Neuronal stem cell (in vitro differentiated cells): ENCODE data around the gene DIDO1.
A peak's percentile ranks its signal among the peaks of the same experiment; 100 is the strongest.

ENCODE experiments used
- DNase-seq: peaks from one replicate; pipeline ENCODE4 v3.0.0-alpha.2; 2013; ENCODE audit warnings: low spot score
- H2AFZ ChIP-seq: one replicate; pipeline ENCODE4 v1.6.1; 2013; ENCODE audit warnings: mild to moderate bottlenecking, low read length, inconsistent platforms
- H2AK5ac ChIP-seq: 2 replicates; pipeline ENCODE4 v1.6.1; 2013; ENCODE audit warnings: low read depth, mild to moderate bottlenecking, inconsistent platforms, low read length, moderate library complexity, mixed read lengths
- H2BK120ac ChIP-seq: 2 replicates; pipeline ENCODE4 v1.6.1; 2013; ENCODE audit warnings: low read depth, mild to moderate bottlenecking, inconsistent platforms, low read length, moderate library complexity, mixed read lengths
- H2BK12ac ChIP-seq: one replicate; pipeline ENCODE4 v1.6.1; 2013; ENCODE audit warnings: low read length, inconsistent platforms
- H2BK15ac ChIP-seq: 2 replicates; pipeline ENCODE4 v1.6.1; 2013; ENCODE audit warnings: mild to moderate bottlenecking, low read length, inconsistent platforms, mixed read lengths
- H2BK5ac ChIP-seq: one replicate; pipeline ENCODE4 v1.6.1; 2013; ENCODE audit warnings: inconsistent platforms, mild to moderate bottlenecking, low read length, moderate library complexity
- H3K14ac ChIP-seq: one replicate; pipeline ENCODE4 v1.6.1; 2013; ENCODE audit warnings: low read length, inconsistent platforms
- H3K18ac ChIP-seq: 2 replicates; pipeline ENCODE4 v1.6.1; 2013; ENCODE audit warnings: low read length, inconsistent platforms
- H3K23ac ChIP-seq: 2 replicates; pipeline ENCODE4 v1.6.1; 2013; ENCODE audit warnings: low read depth, mild to moderate bottlenecking, mixed read lengths, low read length, inconsistent platforms; ENCODE audit not compliant: poor library complexity
- H3K27ac ChIP-seq: replicated peaks from 3 replicates; pipeline ENCODE4 v1.5.1; 2013; ENCODE audit warnings: low read length, inconsistent platforms
- H3K27me3 ChIP-seq, 3 experiments: 2 replicates each; pipeline ENCODE4 v1.6.1; 2013; ENCODE audit warnings: low read length in 3 of 3, mild to moderate bottlenecking in 2 of 3, inconsistent platforms in 1 of 3, low read depth in 1 of 3, mixed read lengths in 1 of 3, moderate library complexity in 1 of 3; ENCODE audit not compliant: control insufficient read depth in 3 of 3, insufficient read depth in 3 of 3
- H3K36me3 ChIP-seq, 2 donors: replicated peaks in 1 of 2; 2 replicates each; pipeline ENCODE4 v1.6.1; 2013; ENCODE audit warnings: low read length in 2 of 2; ENCODE audit not compliant: control insufficient read depth in 2 of 2, insufficient read depth in 2 of 2
- H3K4ac ChIP-seq: 2 replicates; pipeline ENCODE4 v1.6.1; 2013; ENCODE audit warnings: inconsistent platforms, mild to moderate bottlenecking, low read length, moderate library complexity
- H3K4me1 ChIP-seq, 2 donors: 1 replicate in 1 of 2; 2 replicates in 1 of 2; pipeline ENCODE4 v1.6.1; 2013; ENCODE audit warnings: low read length in 2 of 2, low read depth in 1 of 2; ENCODE audit not compliant: control insufficient read depth in 2 of 2, insufficient read depth in 1 of 2
- H3K4me2 ChIP-seq: one replicate; pipeline ENCODE4 v1.6.1; 2013; ENCODE audit warnings: mild to moderate bottlenecking, low read length, inconsistent platforms; ENCODE audit not compliant: insufficient read depth, poor library complexity, severe bottlenecking
- H3K4me3 ChIP-seq, 2 donors: 2 replicates each; pipeline ENCODE4 v1.5.1; 2013; ENCODE audit warnings: low read length in 2 of 2, mild to moderate bottlenecking in 2 of 2, inconsistent platforms in 1 of 2, moderate library complexity in 1 of 2
- H3K79me1 ChIP-seq: one replicate; pipeline ENCODE4 v1.6.1; 2013; ENCODE audit warnings: low read depth, mild to moderate bottlenecking, inconsistent platforms, low read length, moderate library complexity
- H3K9ac ChIP-seq: one replicate; pipeline ENCODE4 v1.6.1; 2013; ENCODE audit warnings: mild to moderate bottlenecking, low read depth, low read length, inconsistent platforms; ENCODE audit not compliant: poor library complexity
- H3K9me3 ChIP-seq, 2 donors: replicated peaks in 1 of 2; 2 replicates each; pipeline versions ENCODE3 to v1.6.1; 2013; ENCODE audit warnings: low read length in 2 of 2, mild to moderate bottlenecking in 2 of 2, inconsistent platforms in 1 of 2, low read depth in 1 of 2, mixed read lengths in 1 of 2, moderate library complexity in 1 of 2; ENCODE audit not compliant: control insufficient read depth in 2 of 2, insufficient read depth in 1 of 2
- H4K8ac ChIP-seq: one replicate; pipeline ENCODE4 v1.6.1; 2013; ENCODE audit warnings: low read depth, mild to moderate bottlenecking, inconsistent platforms, low read length, moderate library complexity
- H4K91ac ChIP-seq: one replicate; pipeline ENCODE4 v1.6.1; 2013; ENCODE audit warnings: low read length, low read depth, mild to moderate bottlenecking, inconsistent platforms; ENCODE audit not compliant: poor library complexity
- WGBS, 2 donors: extraction: QIAGEN DNeasy Blood & Tissue Kit; methylation state at CpG; one replicate each; pipeline ENCODE4 v1.1.7; 2013; ENCODE audit warnings: missing lambda C conversion rate in 2 of 2, mixed read lengths in 1 of 2; ENCODE audit not compliant: insufficient read length in 2 of 2, insufficient replicate concordance in 1 of 2; ENCODE audit errors: extremely low coverage in 2 of 2; 5-methylcytosine and 5-hydroxymethylcytosine counted together

Gene DIDO1

GRCh38 chr20:62940875-62941274 lies 14.6 kb upstream of the DIDO1 start:
- no peak overlapping the region for H3K9ac ChIP-seq
- H2BK12ac ChIP-seq: no peak overlapping the region
- no peak overlapping the region for H3K4me3 ChIP-seq
- H3K14ac ChIP-seq: no peak overlapping the region
- peaks cover 0 to 2% of the 10 kb centered on the region in 2 donors for H3K9me3 ChIP-seq
- no peak overlapping the region for H2BK5ac ChIP-seq
- no peak for DNase-seq
- no peak overlapping the region for H4K8ac ChIP-seq
- peaks cover 4% of the 10 kb centered on the region for H3K79me1 ChIP-seq
- no peak overlapping the region for H3K4me2 ChIP-seq
- no peak overlapping the region for H2BK15ac ChIP-seq
- no peak overlapping the region for H3K4ac ChIP-seq
- H3K4me1 ChIP-seq: peaks cover 3% of the 10 kb centered on the region in 2 donors
- no peak overlapping the region for H2AK5ac ChIP-seq
- no peak overlapping the region for H2BK120ac ChIP-seq
- WGBS, 2 donors: no CpG with 5 or more reads among the region's 8 CpGs
- no peak overlapping the region for H2AFZ ChIP-seq
- no peak overlapping the region for H3K23ac ChIP-seq
- H3K27me3 ChIP-seq: no peaks in the 10 kb centered on the region
- H4K91ac ChIP-seq: no peak overlapping the region
- no peak overlapping the region for H3K18ac ChIP-seq
- H3K36me3 ChIP-seq: peaks cover 30 to 65% of the 10 kb centered on the region in 2 donors
- no peak overlapping the region for H3K27ac ChIP-seq

- H2BK120ac ChIP-seq: no peak within 1 kb of the TSS
- peaks cover 8% of the 10 kb centered on the region for H3K79me1 ChIP-seq
- H3K9me3 ChIP-seq: no peaks in the 10 kb centered on the region
- peak within 1 kb of the TSS; percentile 92 to 98 for H3K4me3 ChIP-seq
- H3K4me1 ChIP-seq: peaks cover 3 to 8% of the 10 kb centered on the region in 2 donors
- peak within 1 kb of the TSS; percentile 75 for H3K27ac ChIP-seq
- H3K14ac ChIP-seq: peak within 1 kb of the TSS; percentile 78
- peak within 1 kb of the TSS; percentile 95 for H4K8ac ChIP-seq
- H3K4me2 ChIP-seq: peak within 1 kb of the TSS; percentile 66
- H2AFZ ChIP-seq: peak within 1 kb of the TSS; percentile 92
- H3K4ac ChIP-seq: peak within 1 kb of the TSS; percentile 98
- H3K36me3 ChIP-seq: peaks cover 30 to 65% of the 10 kb centered on the region in 2 donors
- DNase-seq: no peak
- peak within 1 kb of the TSS; percentile 95 for H2BK12ac ChIP-seq
- no peak within 1 kb of the TSS for H2BK15ac ChIP-seq
- no peaks in the 10 kb centered on the region for H3K27me3 ChIP-seq
- H2AK5ac ChIP-seq: peak within 1 kb of the TSS; percentile 99
- peak within 1 kb of the TSS; percentile 98 for H3K23ac ChIP-seq
- H3K9ac ChIP-seq: peak within 1 kb of the TSS; percentile 94
- peak within 1 kb of the TSS; percentile 97 for H3K18ac ChIP-seq
- H4K91ac ChIP-seq: peak within 1 kb of the TSS; percentile 93
- no CpG with 5 or more reads among the region's 79 CpGs for WGBS, 2 donors
- peak within 1 kb of the TSS; percentile 42 for H2BK5ac ChIP-seq
Measured at GRCh38 chr20:62938105-62938888, 12.0 kb upstream of the DIDO1 start, which contains the start of gene GID8. Gene GID8, plus strand, starts transcription at chr20:62938147. Its CDS starts 3,356 bp downstream, at chr20:62941503.

GRCh38 chr20:62937268-62938104 lies 11.2 kb upstream of the DIDO1 start:
- peaks cover 3 to 8% of the 10 kb centered on the region in 2 donors for H3K4me1 ChIP-seq
- H2BK12ac ChIP-seq: peak overlapping the region; percentile 95
- H3K9me3 ChIP-seq: no peaks in the 10 kb centered on the region
- peak; percentile 95 for DNase-seq
- H4K8ac ChIP-seq: peak overlapping the region; percentile 95
- no peak overlapping the region for H2BK15ac ChIP-seq
- H2BK120ac ChIP-seq: no peak overlapping the region
- peaks cover 25 to 65% of the 10 kb centered on the region in 2 donors for H3K36me3 ChIP-seq
- peak overlapping the region; percentile 66 for H3K4me2 ChIP-seq
- H3K9ac ChIP-seq: peak overlapping the region; percentile 94
- peak overlapping the region; percentile 97 for H3K18ac ChIP-seq
- peak overlapping the region; percentile 99 for H2AK5ac ChIP-seq
- H3K27ac ChIP-seq: peak overlapping the region; percentile 75
- WGBS, 2 donors: no CpG with 5 or more reads among the region's 92 CpGs
- peak overlapping the region; percentile 98 for H3K23ac ChIP-seq
- peak overlapping the region; percentile 98 for H3K4ac ChIP-seq
- peak overlapping the region; percentile 92 for H2AFZ ChIP-seq
- peak overlapping the region; percentile 78 for H3K14ac ChIP-seq
- H4K91ac ChIP-seq: peak overlapping the region; percentile 93
- no peaks in the 10 kb centered on the region for H3K27me3 ChIP-seq
- peak overlapping the region; percentile 92 to 98 for H3K4me3 ChIP-seq
- H3K79me1 ChIP-seq: peaks cover 8% of the 10 kb centered on the region
- no peak overlapping the region for H2BK5ac ChIP-seq
